IPS DF 19.7 (cell line): Measurements from ENCODE around the gene ECM2.

Experiments used
- DNase-seq: peaks from one replicate; pipeline ENCODE4 v3.0.0-alpha.2; 2013; ENCODE audit warnings: low read depth, low spot score

The ECM2 gene

DNA sequence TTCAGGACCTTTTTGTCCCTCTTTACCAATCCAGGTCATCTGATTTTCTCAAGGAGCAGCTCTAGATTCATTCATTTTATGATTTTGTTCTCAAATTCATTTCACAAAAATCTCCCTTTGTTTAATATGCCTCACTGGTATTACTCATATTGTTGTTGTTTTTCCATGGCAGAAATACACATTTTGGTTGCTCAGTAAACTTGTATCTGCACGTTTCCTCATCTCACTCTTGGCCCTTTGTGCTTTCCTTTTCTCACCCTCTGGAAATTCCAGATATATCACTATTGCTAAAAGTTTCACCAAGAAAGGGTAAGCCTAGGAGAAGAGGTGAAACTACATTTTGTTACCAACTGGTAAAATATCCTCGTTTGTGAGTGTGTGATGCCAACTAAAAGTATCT lies 68.3 kb downstream of the ECM2 start:
- DNase-seq: no peak

DNA sequence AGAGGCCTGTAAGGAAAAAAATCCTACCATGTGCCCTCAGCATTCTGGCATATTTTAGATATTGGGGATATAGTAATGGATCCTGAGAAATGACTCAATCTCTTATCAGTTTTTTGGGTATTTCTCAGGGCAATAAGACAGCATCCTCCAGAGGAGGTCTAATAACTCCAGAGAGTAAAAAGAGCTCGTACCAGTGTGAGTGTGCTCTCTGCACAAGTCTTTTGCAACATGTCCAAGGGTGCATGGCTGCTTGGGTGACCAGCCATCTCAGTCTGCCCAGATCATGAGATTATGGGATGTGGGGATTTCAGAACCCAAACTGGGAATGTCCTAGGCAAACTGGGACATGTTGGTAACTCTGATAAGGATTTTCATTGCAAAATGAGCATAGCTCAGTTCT lies 68.7 kb downstream of the ECM2 start:
- DNase-seq: no peak

DNA sequence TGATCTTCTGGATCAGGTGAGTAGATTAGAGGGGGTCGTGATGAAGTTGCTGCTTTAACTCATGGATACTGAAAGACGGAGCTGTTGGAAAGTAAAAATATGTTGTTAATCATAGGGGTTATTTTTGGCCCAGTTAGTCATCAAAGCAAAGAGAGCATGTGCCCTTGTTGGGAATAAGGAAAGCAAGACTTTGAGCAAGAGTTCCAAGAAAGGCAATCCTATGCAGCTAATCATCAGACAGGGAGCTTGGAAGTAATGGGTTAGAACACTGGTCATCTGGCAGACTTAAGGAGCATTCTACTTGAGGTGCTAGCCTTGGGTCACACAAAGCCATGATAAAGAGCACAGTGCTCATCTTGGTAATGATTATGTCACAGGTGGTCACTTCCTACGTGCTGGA lies 71.8 kb downstream of the ECM2 start:
- DNase-seq: no peak

DNA sequence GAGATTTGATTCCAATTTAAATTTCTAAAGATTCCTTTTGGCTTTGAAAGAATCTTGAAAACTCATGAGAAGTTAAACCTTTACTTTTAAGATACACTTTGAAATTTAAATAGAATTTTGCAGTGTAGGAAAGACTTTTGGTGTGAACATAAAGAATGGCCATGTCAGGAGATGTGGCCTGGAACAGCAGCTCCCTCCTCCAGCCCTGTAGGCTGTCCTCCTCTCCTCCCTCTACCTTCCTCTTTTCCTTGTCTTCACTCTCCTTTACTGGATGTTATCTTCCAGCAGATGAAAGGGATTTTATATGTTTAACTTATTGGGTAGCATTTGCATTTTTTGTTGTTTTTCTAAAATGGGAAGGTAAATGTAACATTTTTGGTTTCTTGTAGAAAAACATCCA lies 72.4 kb downstream of the ECM2 start:
- DNase-seq: no peak

DNA sequence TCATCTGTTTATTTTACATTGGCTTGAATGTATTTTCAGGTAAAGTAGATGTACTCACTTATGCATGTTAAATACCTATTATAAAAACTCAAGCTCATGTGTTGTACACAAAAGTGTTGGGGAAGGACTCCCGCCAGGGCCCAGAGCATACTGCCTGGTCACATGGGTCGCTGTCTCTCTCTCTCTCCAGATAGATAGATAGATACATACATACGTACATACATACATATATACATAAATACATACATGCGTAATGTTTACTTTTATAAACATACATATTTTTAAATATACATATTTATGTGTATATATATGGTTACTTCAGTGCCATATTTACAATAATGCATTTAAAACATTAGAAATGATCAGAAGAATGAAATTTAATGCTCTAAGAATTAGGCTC lies 78.2 kb downstream of the ECM2 start:
- DNase-seq: no peak

DNA sequence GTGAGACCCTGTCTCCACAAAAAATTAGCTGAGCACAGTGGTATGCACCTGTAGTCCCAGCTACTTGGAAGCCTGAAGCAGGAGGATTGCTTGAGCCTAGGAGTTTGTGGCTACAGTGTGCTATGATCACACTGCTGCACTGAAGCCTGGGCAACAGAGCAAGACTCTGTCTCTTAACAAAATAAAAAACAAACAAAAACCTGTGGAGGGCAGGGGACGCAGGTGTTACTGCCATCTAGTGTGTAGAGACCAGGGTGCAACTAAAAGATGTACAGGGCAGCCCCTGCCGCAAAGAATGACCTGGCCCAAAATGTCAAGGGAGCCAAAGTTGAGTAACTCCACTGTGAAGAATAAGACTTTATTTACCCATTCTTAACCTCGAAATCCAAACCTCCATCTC lies 80.6 kb downstream of the ECM2 start:
- DNase-seq: no peak

DNA sequence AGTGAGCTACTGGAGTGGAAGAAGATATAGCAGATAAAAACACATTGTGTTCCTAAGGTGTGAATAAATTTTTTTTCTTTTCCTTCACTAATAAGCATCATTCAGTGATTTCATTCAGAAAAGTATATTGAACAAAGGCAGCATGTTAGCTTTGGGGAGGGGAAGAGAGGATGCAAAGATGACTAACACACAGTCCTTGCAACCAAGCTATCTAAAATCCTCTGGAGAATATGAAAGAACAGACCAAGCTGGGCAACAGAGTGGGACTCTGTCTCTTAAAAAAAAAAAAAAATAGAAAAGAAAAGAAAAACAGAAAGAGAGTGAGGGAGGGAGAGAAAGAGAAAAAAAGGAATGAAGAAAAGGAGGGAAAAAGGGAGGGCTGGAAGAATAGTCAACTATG lies 89.3 kb downstream of the ECM2 start:
- no peak for DNase-seq
